Trophoblast cell (in vitro differentiated cells and primary cell): ENCODE data around the gene SLC7A9.
"Not testable (repeated sequence)": the region's sequence is repeated elsewhere in the genome, so short reads cannot be mapped to it uniquely, and the experiment has no call there.

Experiments used
- DNase-seq, 2 donors: peaks; one replicate each; pipeline ENCODE4 v3.0.0-alpha.2; 2016
- H2AFZ ChIP-seq: 2 replicates; pipeline ENCODE4 v1.6.1; 2013; ENCODE audit warnings: low read length, moderate library complexity, mild to moderate bottlenecking; ENCODE audit not compliant: insufficient read depth, poor library complexity
- H2AK5ac ChIP-seq: 2 replicates; pipeline ENCODE4 v1.6.1; 2013; ENCODE audit warnings: mild to moderate bottlenecking, low read length
- H2BK120ac ChIP-seq: 2 replicates; pipeline ENCODE4 v1.6.1; 2013; ENCODE audit warnings: low read length, mild to moderate bottlenecking, moderate library complexity; ENCODE audit not compliant: insufficient read depth, poor library complexity
- H2BK12ac ChIP-seq: 2 replicates; pipeline ENCODE4 v1.6.1; 2013; ENCODE audit warnings: mild to moderate bottlenecking, low read length, moderate library complexity
- H2BK5ac ChIP-seq: 2 replicates; pipeline ENCODE4 v1.6.1; 2013; ENCODE audit warnings: low read length, low read depth, moderate library complexity, mild to moderate bottlenecking; ENCODE audit not compliant: poor library complexity
- H3K14ac ChIP-seq: 2 replicates; pipeline ENCODE4 v1.6.1; 2013; ENCODE audit warnings: mild to moderate bottlenecking, low read length
- H3K18ac ChIP-seq: 2 replicates; pipeline ENCODE4 v1.6.1; 2013; ENCODE audit warnings: mild to moderate bottlenecking, low read length
- H3K23ac ChIP-seq: 2 replicates; pipeline ENCODE4 v1.6.1; 2013; ENCODE audit warnings: low read length
- H3K27ac ChIP-seq: 2 replicates; pipeline ENCODE4 v1.5.1; 2013; ENCODE audit warnings: low read depth, mild to moderate bottlenecking, inconsistent platforms, low read length, moderate library complexity
- H3K27me3 ChIP-seq: 2 replicates; pipeline ENCODE4 v1.6.1; 2013; ENCODE audit warnings: inconsistent platforms, mild to moderate bottlenecking, low read length, moderate library complexity; ENCODE audit not compliant: insufficient read depth
- H3K36me3 ChIP-seq, 2 experiments: 1 replicate in 1 of 2; 2 replicates in 1 of 2; pipeline ENCODE4 v1.6.1; 2013; ENCODE audit warnings: low read length in 2 of 2, mild to moderate bottlenecking in 2 of 2, moderate library complexity in 1 of 2; ENCODE audit not compliant: insufficient read depth in 2 of 2, control insufficient read depth in 1 of 2
- H3K4ac ChIP-seq: 2 replicates; pipeline ENCODE4 v1.6.1; 2013; ENCODE audit warnings: low read depth, mild to moderate bottlenecking, low read length, moderate library complexity
- H3K4me1 ChIP-seq, 2 experiments: 1 replicate in 1 of 2; 2 replicates in 1 of 2; pipeline ENCODE4 v1.6.1; 2013; ENCODE audit warnings: low read length in 2 of 2, mild to moderate bottlenecking in 2 of 2, moderate library complexity in 1 of 2; ENCODE audit not compliant: insufficient read depth in 2 of 2, control insufficient read depth in 1 of 2
- H3K4me2 ChIP-seq: 2 replicates; pipeline ENCODE4 v1.6.1; 2013; ENCODE audit warnings: inconsistent platforms, mild to moderate bottlenecking, low read length, moderate library complexity
- H3K4me3 ChIP-seq: 2 replicates; pipeline ENCODE4 v1.5.1; 2013; ENCODE audit warnings: mild to moderate bottlenecking, low read depth, low read length, inconsistent platforms
- H3K79me1 ChIP-seq: one replicate; pipeline ENCODE4 v1.6.1; 2013; ENCODE audit warnings: low read length
- H3K79me2 ChIP-seq: 2 replicates; pipeline ENCODE4 v1.6.1; 2013; ENCODE audit warnings: low read length, mild to moderate bottlenecking; ENCODE audit not compliant: control insufficient read depth, insufficient read depth, poor library complexity
- H3K9ac ChIP-seq: 2 replicates; pipeline ENCODE4 v1.6.1; 2013; ENCODE audit warnings: mild to moderate bottlenecking, low read length
- H3K9me3 ChIP-seq: 2 replicates; pipeline ENCODE4 v1.6.1; 2013; ENCODE audit warnings: low read depth, mild to moderate bottlenecking, control low read depth, inconsistent platforms, low read length; ENCODE audit not compliant: insufficient read depth
- H4K12ac ChIP-seq: 2 replicates; pipeline ENCODE4 v1.6.1; 2013; ENCODE audit warnings: low read depth, mild to moderate bottlenecking, low read length, moderate library complexity
- H4K8ac ChIP-seq: 2 replicates; pipeline ENCODE4 v1.6.1; 2013; ENCODE audit warnings: low read depth, mild to moderate bottlenecking, low read length, moderate library complexity
- H4K91ac ChIP-seq: one replicate; pipeline ENCODE4 v1.6.1; 2013; ENCODE audit warnings: low read depth, mild to moderate bottlenecking, low read length, moderate library complexity
- WGBS: extraction: QIAGEN DNeasy Blood & Tissue Kit; methylation state at CpG from one replicate; pipeline ENCODE4 v1.1.7; 2013; ENCODE audit warnings: missing lambda C conversion rate; ENCODE audit not compliant: insufficient read length, insufficient coverage; ENCODE audit errors: extremely low coverage; 5-methylcytosine and 5-hydroxymethylcytosine counted together

The SLC7A9 gene

GRCh38 chr19:32833388-32833787 lies 36.2 kb downstream of the SLC7A9 start:
- H3K9me3 ChIP-seq, H3K4me2 ChIP-seq, H2AK5ac ChIP-seq, H2BK120ac ChIP-seq, H4K91ac ChIP-seq, H3K18ac ChIP-seq, H2AFZ ChIP-seq, H2BK5ac ChIP-seq, H3K9ac ChIP-seq, DNase-seq, H3K27me3 ChIP-seq, H3K23ac ChIP-seq, H4K12ac ChIP-seq, H2BK12ac ChIP-seq, H3K79me1 ChIP-seq, H3K14ac ChIP-seq, H4K8ac ChIP-seq, H3K4me1 ChIP-seq, H3K4me3 ChIP-seq, H3K27ac ChIP-seq, H3K4ac ChIP-seq, H3K79me2 ChIP-seq, H3K36me3 ChIP-seq: not testable (repeated sequence)
- WGBS = no CpG with 5 or more reads among the region's 7 CpGs

GRCh38 chr19:32832825-32833224 lies 36.7 kb downstream of the SLC7A9 start:
- H2BK120ac ChIP-seq, H4K12ac ChIP-seq, H3K9ac ChIP-seq, H3K23ac ChIP-seq, H3K27me3 ChIP-seq, H3K18ac ChIP-seq, H2BK12ac ChIP-seq, H3K79me1 ChIP-seq, H3K9me3 ChIP-seq, H4K91ac ChIP-seq, H3K14ac ChIP-seq, H3K4me1 ChIP-seq, H4K8ac ChIP-seq, DNase-seq, H3K79me2 ChIP-seq, H2BK5ac ChIP-seq, H3K27ac ChIP-seq, H3K36me3 ChIP-seq, H3K4me2 ChIP-seq, H2AK5ac ChIP-seq, H3K4ac ChIP-seq, H3K4me3 ChIP-seq, H2AFZ ChIP-seq: not testable (repeated sequence)
- no CpG with 5 or more reads among the region's 7 CpGs for WGBS

GRCh38 chr19:32832094-32832493 lies 37.5 kb downstream of the SLC7A9 start:
- WGBS = no CpG with 5 or more reads among the region's 12 CpGs
- not testable (repeated sequence) for H2BK12ac ChIP-seq, DNase-seq, H3K9ac ChIP-seq, H3K4me2 ChIP-seq, H2BK120ac ChIP-seq, H3K79me2 ChIP-seq, H3K9me3 ChIP-seq, H4K8ac ChIP-seq, H2AFZ ChIP-seq, H3K27ac ChIP-seq, H3K14ac ChIP-seq, H3K18ac ChIP-seq, H3K36me3 ChIP-seq, H3K4me3 ChIP-seq, H2BK5ac ChIP-seq, H3K23ac ChIP-seq, H2AK5ac ChIP-seq, H3K4ac ChIP-seq, H4K91ac ChIP-seq, H3K27me3 ChIP-seq, H3K4me1 ChIP-seq, H4K12ac ChIP-seq, H3K79me1 ChIP-seq

- Histone ChIP-seq H2AK5ac (no peak overlapping the region), H3K9ac (no peak overlapping the region), H4K8ac (no peak overlapping the region), H3K4ac (no peak overlapping the region), H3K18ac (no peak overlapping the region), H3K27me3 (no peaks in the 10 kb centered on the region), H3K79me2 (no peaks in the 10 kb centered on the region), H2BK120ac (no peak overlapping the region), H3K36me3 (no peaks in the 10 kb centered on the region), H4K12ac (no peak overlapping the region), H3K9me3 (no peaks in the 10 kb centered on the region), H3K4me3 (no peak overlapping the region), H4K91ac (no peak overlapping the region), H3K4me1 (peaks cover 2 to 7% of the 10 kb centered on the region in 2 experiments), H3K4me2 (no peak overlapping the region), H2AFZ (no peak overlapping the region), H3K27ac (no peak overlapping the region), H2BK5ac (no peak overlapping the region), H3K23ac (no peak overlapping the region), H3K14ac (no peak overlapping the region), H3K79me1 (no peaks in the 10 kb centered on the region), H2BK12ac (no peak overlapping the region)
- DNase-seq = no peak
- no CpG with 5 or more reads among the region's 5 CpGs for WGBS
These were observed 38.0 kb downstream of the SLC7A9 start for GRCh38 chr19:32831611-32832010.
